ENCODE measurements around the gene C19orf73.
"Not testable (repeated sequence)": the region's sequence is repeated elsewhere in the genome, so short reads cannot be mapped to it uniquely, and the experiment has no call there.

The C19orf73 gene

GRCh38 chr19:49085020-49085867 lies 33.7 kb downstream of the C19orf73 start, which contains the start of gene SNRNP70:
SNRNP70 (plus strand) TSS chr19:49085451; CDS start chr19:49086415, 964 bp downstream.
- peak within 1 kb of the TSS; percentile 93 for H3K4me3 ChIP-seq (ENCODE audit: low read length)
- TF ChIP-seq ZNF274 (IDR thresholded peaks at IDR 0.05; ENCODE audit: low read depth, low read length): no peak

- TF ChIP-seq ZNF274 (IDR thresholded peaks at IDR 0.05; ENCODE audit: low read depth, low read length): no peak
- peak overlapping the region; percentile 38; the same call in 1 of the 2 replicates for H3K4me3 ChIP-seq (ENCODE audit: low read length)
These were observed 34.5 kb downstream of the C19orf73 start for GRCh38 chr19:49084206-49085019.

GRCh38 chr19:49081273-49081672 lies 37.7 kb downstream of the C19orf73 start:
- H3K4me3 ChIP-seq (ENCODE audit: low read length): no peak overlapping the region
- no peak for TF ChIP-seq ZNF274 (IDR thresholded peaks at IDR 0.05; ENCODE audit: low read depth, low read length)

GRCh38 chr19:49080392-49080791 lies 38.6 kb downstream of the C19orf73 start:
- H3K4me3 ChIP-seq (ENCODE audit: low read length): no peak overlapping the region
- TF ChIP-seq ZNF274 (IDR thresholded peaks at IDR 0.05; ENCODE audit: low read depth, low read length): no peak

- not testable (repeated sequence) for H3K4me3 ChIP-seq (ENCODE audit: low read length)
These were observed 44.1 kb downstream of the C19orf73 start for GRCh38 chr19:49074869-49075268.

GRCh38 chr19:49073514-49074378 lies 45.2 kb downstream of the C19orf73 start:
- no peak overlapping the region for H3K4me3 ChIP-seq (ENCODE audit: low read length)
- TF ChIP-seq ZNF274 (IDR thresholded peaks at IDR 0.05; ENCODE audit: low read depth, low read length): no peak

- H3K4me3 ChIP-seq (ENCODE audit: low read length): no peak overlapping the region
- no peak for TF ChIP-seq ZNF274 (IDR thresholded peaks at IDR 0.05; ENCODE audit: low read depth, low read length)
These were observed 46.9 kb downstream of the C19orf73 start for GRCh38 chr19:49071860-49072547.

GRCh38 chr19:49070416-49070815 lies 48.5 kb downstream of the C19orf73 start:
- H3K4me3 ChIP-seq (ENCODE audit: low read length): no peak overlapping the region
- TF ChIP-seq ZNF274 (IDR thresholded peaks at IDR 0.05; ENCODE audit: low read depth, low read length): no peak

- no peak overlapping the region for H3K4me3 ChIP-seq (ENCODE audit: low read length)
- TF ChIP-seq ZNF274 (IDR thresholded peaks at IDR 0.05; ENCODE audit: low read depth, low read length): no peak
These were observed 49.9 kb downstream of the C19orf73 start for GRCh38 chr19:49069026-49069425.
